Transverse colon (tissue), 4 donors: ENCODE data around the gene STAG1.

Source experiments
- CTCF ChIP-seq, 5 experiments: fragments of 200-600 bp in 3 of 5; fragments of 450-650 bp in 2 of 5; sonication (generic) in 3 of 5; IDR thresholded peaks; 1 replicate in 2 of 5; 2 replicates in 3 of 5; pipeline ENCODE4 v1.5.1; 2016 to 2017; ENCODE audit warnings: antibody characterized with exemption in 5 of 5, inconsistent platforms in 3 of 5, mild to moderate bottlenecking in 2 of 5, moderate library complexity in 1 of 5
- POLR2A ChIP-seq: fragments of 450-650 bp; IDR thresholded peaks from one replicate; pipeline ENCODE4 v1.6.1; 2016; ENCODE audit warnings: antibody characterized with exemption, mild to moderate bottlenecking, moderate library complexity
- POLR2AphosphoS5 ChIP-seq, 3 donors: sonication (generic); formaldehyde crosslinking; IDR thresholded peaks; one replicate each; pipeline ENCODE4 v1.6.1; 2016; ENCODE audit warnings: antibody characterized with exemption in 3 of 3

DNA sequence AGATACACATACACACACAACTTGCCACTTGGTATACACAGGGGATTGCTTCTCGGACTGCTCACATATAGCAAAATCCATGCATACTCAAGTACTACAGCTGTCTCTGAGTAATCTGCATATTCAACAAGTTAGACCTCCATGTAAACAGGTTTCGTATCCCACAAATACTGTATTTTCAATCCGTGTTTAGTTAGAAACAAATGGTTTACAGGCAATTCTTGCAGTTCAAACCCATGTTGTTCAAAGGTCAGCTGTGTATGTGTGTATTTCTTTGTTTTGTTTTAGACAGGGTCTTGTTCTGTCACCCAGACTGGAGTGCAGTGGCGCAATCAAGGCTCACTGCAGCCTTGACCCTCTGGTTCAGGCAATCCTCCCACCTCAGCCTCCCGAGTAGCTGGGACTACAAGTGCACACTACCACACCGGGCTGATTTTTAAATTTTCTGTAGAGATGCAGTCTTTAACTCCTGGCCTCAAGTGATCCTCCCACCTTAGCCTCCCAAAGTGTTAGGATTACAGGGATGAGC, 253.2 kb downstream of the STAG1 start:
- no peak for TF ChIP-seq POLR2AphosphoS5 (IDR thresholded peaks at IDR 0.05)
- no peak for TF ChIP-seq CTCF (IDR thresholded peaks at IDR 0.05)
- TF ChIP-seq POLR2A: no peak
